Omental fat pad (tissue), 4 donors: ENCODE measurements around the gene NOD1. TPM values are rescaled to one million over a fixed set of nuclear protein-coding genes. Genes with fewer than 3 reads are reported as not detected.

Experiments used
- ATAC-seq: fragments of 150-250 bp; one replicate; pipeline ENCODE4 v1.9.1; 2016; ENCODE audit warnings: mild to moderate bottlenecking, moderate library complexity; ENCODE audit not compliant: low FRiP score
- DNase-seq: peaks from one replicate; pipeline ENCODE4 v3.0.0-alpha.2; 2019; ENCODE audit warnings: low spot score
- CTCF ChIP-seq, 3 donors: fragments of 450-650 bp; IDR thresholded peaks; one replicate each; pipeline ENCODE4 v1.5.1; 2016 to 2017; ENCODE audit warnings: antibody characterized with exemption in 3 of 3, mild to moderate bottlenecking in 3 of 3, moderate library complexity in 2 of 3
- total RNA-seq, 4 donors: library from RNA; depleted of rRNA; stranded (reverse); fragments of >200 nt; gene quantifications; one replicate each; pipeline ENCODE4 v1.1.0, GENCODE V29; 2016

NOD1 gene
- total RNA-seq, 4 donors from 2014 or later: 18.8 to 48.7 (median 33.3) TPM

GRCh38 chr7:30380294-30380693, 98.3 kb downstream of the NOD1 start:
- no peak for TF ChIP-seq CTCF (IDR thresholded peaks at IDR 0.05)
- ATAC-seq (no peak), DNase-seq (no peak)

GRCh38 chr7:30379741-30380140, 98.8 kb downstream of the NOD1 start:
- DNase-seq: no peak
- ATAC-seq: no peak
- TF ChIP-seq CTCF (IDR thresholded peaks at IDR 0.05): no peak

GRCh38 chr7:30379131-30379530, 99.5 kb downstream of the NOD1 start:
- no peak for ATAC-seq
- no peak for TF ChIP-seq CTCF (IDR thresholded peaks at IDR 0.05)

GRCh38 chr7:30378275-30378674, 100.3 kb downstream of the NOD1 start:
- no peak for TF ChIP-seq CTCF (IDR thresholded peaks at IDR 0.05)
- no peak for DNase-seq
- no peak for ATAC-seq

More at GRCh38 chr7:30379131-30379530, 99.5 kb downstream of the NOD1 start:
- no peak for DNase-seq

Other genes with a start within 250 kb of the NOD1 start
- 10 to 100 TPM; 14.9 to 23.3 (median 18.6) TPM for gene ZNRF2, start 194.2 kb downstream of the NOD1 start, total RNA-seq
- 100 to 1,000 TPM in 2 of 4 donors, 10 to 100 TPM in 2; 33.6 to 210 (median 130) TPM for gene GGCT, start 26.0 kb upstream of the NOD1 start, total RNA-seq
- gene GARS1, start 116.1 kb upstream of the NOD1 start, total RNA-seq: 100 to 1,000 TPM in 2 of 4 donors, 10 to 100 TPM in 2; 66.8 to 136 (median 105) TPM
- under 1 TPM in 1 of 4 donors, not detected in 3; 0.95 TPM for gene CRHR2, start 203.7 kb upstream of the NOD1 start, total RNA-seq